GM19452 (cell line): ENCODE measurements around the gene RPS27A.
"Not testable (repeated sequence)": the region's sequence is repeated elsewhere in the genome, so short reads cannot be mapped to it uniquely, and the experiment has no call there.

Source experiments
- ATAC-seq: cut with Tn5 transposase; IDR thresholded peaks from one replicate; pipeline ENCODE4 v1.9.1; 2021; ENCODE audit not compliant: unreplicated experiment

The RPS27A gene

DNA sequence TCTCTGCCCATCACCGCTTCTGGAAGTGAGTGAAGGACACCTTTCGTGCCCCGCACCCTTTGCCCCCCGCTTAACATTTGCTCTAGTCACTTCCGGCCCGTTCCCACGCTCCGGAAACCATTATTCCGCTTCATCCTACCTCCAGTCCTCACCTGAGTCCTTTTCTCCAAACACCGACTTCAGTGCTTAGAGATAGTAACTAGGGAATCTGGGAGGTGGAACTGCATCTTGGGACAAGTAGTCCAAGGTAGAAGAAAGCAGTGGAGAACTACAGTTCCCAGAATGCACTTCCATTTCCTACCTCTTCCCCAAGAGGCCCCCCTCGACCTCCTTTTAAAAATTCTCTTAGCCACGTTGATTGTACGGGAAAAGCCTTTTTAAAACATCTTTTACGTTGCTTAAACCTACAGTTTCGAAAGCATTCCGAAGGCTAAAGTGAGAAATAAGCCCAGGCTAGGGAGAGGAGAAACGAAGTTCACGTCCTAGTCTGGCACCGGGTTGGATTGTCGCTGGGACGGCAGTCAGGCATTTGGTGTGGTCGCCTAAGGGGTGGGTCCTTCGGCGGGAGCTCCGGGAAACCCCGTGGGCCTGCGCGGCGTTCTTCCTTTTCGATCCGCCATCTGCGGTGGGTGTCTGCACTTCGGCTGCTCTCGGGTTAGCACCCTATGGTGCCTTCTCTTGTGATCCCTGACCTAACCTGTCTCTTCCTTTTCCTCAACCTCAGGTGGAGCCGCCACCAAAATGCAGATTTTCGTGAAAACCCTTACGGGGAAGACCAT lies at the start of gene RPS27A, which contains the start of gene CLHC1:
Gene RPS27A (plus strand): TSS at position 605 of the 779 bp plus-strand sequence. CDS start 137 bp downstream, at position 742.
Gene CLHC1 (minus strand): TSS at position 210 of the 779 bp plus-strand sequence. CDS start 9,882 bp downstream, outside the sequence.
- peak; percentile 90 for ATAC-seq

DNA sequence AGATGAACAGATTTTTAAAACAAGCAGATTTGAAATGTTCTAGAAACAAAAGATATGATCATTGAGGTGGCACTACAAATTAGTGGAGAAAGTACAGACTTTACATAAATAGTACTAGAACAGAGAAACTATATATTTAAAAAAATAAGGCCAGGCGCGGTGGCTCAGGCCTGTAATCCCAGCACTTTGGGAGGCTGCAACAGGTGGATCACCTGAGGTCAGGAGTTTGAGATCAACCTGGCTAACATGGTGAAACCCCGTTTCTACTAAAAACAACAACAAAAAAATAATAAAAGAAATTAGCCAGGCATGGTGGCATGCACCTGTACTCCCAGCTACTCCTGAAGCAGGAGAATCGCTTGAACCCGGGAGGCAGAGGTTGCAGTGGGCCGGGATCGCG lies 45.7 kb upstream of the RPS27A start:
- ATAC-seq: not testable (repeated sequence)

DNA sequence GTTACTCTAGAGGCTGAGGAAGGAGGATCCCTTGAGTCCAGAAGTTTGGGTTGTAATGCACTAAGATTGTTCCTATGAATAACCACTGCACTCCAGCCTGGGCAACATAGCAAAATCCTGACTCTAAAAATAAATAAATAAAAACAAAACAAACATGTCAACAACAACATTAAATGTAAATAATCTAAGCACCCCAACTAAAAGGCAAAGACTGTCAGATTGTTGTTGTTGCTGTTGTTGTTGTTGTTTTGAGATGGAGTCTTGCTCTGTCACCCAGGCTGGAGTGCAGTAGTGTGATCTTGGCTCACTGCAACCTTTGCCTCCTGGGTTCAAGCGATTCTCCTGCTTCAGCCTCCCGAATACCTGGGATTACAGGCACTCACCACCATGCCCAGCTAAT lies 40.6 kb upstream of the RPS27A start:
- ATAC-seq: not testable (repeated sequence)

DNA sequence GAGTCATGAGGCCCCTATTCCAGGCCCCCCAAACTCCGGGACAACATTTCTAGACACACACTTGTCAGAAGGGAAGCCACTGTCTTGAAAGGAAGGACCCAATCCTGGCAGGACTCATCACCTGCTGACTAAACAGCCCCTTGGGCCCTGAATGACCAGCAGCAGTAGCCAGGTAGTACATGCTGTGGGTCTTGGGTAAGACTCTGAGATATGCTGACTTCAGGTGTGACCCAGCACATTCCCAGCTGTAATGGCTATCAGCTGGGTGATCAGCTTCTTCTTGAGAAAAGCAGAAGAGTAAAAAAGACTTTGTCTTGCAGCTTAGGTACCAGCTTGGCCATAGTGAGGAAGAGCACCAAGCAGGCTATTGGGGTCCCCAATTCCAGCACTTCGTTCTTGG lies 36.0 kb upstream of the RPS27A start:
- ATAC-seq: no peak

DNA sequence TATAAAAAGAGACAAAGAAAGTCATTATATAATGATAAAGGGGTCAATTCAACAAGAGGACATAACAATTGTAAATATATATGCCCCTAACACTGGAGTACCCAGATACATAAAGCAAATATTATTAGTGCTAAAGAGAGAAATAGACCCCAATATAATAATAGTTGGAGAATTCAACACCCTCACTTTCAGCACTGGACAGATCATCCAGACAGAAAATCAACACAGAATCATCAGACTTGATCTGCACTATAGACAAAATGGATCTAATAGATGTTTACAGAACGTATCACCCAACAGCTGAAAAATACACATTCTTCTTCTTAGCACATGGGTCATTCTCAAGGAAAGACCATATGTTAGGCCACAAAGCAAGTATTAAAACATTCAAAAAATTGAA lies 32.1 kb upstream of the RPS27A start:
- no peak for ATAC-seq

DNA sequence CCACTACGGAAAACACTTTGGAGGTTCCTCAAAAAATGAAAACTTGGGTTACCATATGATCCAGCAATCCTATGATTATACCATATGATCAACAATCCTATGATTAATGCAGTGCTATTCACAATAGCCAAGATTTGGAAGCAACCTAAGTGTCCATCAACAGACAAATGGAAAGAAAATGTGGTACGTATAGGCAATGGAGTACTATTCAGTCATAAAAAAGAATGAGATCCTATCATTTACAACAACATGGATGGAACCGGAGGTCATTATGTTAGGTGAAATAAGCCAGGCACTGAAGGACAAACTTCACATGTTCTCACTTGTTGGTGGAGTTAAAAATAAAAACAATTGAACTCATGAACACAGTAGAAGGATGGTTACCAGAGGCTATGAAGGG lies 28.0 kb upstream of the RPS27A start:
- no peak for ATAC-seq

DNA sequence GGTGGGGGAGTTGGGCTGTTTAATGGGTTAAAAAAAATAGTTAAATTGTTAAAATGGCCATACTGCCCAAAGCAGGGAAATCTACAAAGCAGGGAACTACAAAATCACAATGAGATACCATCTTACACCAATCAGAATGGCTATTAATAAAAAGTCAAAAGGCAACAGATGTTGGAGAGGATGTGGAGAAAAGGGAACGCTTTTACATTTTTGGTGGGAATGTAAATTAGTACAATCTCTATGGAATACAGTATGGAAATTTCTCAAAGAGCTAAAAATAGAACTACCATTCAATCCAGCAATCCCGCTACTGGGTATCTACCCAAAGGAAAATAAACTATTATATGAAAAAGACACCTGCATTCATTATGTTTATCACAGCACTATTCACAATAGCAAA lies 27.5 kb upstream of the RPS27A start:
- no peak for ATAC-seq

DNA sequence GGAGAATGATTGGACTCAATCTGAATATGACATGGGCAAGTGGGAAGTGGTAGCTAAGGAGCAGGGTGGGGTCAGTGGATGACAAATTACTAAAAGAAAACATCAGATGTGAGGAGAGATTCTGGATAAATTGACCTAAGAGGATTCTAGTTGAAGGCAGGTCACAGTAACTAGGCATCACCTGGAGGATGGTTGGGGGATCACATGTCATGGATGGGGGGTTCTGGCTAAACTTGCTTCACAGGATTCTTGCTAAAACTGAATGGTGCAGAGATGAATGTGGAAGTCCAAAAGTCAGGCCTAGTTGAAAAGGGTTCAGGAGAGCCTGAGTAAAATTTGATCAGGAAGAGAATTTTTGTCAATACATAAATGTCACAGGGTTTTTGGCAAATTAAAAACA lies 18.7 kb upstream of the RPS27A start:
- ATAC-seq: no peak

DNA sequence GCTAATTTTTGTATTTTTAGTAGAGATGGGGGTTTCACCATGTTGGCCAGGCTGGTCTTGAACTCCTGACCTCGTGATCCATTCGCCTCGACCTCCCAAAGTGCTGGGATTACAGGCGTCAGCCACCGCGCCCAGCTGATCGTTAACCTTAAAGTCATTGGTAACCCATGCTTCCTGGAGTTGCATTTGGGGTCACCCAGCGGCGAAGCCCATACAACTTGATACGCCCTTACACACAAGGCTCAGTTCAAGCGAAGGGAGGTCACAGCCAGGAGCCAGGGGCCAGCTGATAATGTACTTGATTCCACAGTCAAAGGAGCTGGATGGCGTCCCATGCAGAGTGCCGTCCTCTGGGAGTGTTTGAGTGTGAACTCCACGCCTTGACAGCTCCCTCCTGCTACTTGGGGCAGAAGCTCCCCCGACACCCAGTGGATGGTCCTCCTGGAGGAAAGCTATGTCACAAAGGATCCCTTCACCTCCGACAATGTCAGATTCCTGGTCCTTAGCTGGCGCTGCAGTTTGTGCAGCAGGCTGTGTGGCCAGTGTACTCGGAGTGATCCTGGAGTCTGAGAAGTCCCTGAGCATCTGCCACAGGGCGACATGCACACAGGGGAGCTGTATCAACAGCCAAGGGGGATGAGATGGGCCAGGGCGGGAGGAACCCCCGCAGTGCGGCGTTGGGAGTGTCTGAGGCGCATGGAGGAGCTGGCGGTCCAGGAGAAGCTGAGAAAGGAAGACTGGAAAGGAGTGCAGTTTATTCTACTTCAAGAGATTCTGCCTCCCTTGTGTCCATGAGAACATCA lies 8.3 kb upstream of the RPS27A start:
- no peak for ATAC-seq

DNA sequence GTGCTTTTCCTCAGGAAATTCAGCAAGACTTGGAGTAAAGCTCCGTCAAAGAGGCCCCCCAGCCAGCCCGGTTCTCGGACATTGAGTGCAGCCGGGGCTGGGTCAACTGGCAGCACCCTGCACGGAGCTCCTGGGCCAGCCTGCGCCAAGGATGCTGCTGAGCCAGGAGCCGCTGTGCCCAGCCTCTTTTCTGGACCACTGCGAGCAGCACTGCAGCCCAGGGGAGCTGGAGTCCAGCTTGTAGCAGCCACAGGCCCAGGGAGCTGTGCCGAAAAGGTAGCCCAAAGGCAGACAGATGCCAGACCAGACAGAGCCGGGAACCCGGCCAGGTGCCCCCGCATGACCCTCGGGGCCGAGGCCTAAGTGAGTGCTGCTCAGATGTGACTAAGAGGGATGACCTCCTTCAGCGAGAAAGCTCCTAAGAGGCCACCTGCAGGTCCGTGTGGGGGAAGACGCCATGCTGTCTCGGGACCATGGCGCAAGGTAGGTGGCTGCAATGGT lies 7.7 kb upstream of the RPS27A start:
- no peak for ATAC-seq

DNA sequence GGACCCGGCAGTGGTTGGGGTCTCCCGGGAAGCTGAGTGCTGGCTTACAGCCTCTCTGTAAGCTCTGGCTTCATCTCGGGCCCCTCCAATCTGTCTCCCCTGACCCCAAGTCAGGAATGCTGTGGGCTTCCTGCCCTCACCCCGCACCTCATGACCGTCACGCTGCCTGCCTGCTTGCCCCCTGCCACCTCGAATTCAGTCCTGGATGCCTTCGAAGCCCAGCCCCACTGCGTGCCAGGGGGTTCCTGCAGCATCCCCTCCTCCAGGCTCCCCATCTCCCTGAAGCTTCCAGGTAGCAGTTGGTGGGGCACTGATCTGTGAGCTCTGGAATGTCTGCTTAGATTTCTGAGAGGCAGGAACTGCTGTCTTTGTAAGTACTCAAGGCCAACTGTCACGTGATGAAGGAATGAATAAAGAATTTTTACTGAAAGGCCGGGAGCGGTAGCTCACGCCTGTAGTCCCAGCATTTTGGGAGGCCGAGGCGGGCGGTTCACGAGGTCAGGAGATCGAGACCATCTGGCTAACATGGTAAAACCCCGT lies 6.9 kb upstream of the RPS27A start:
- ATAC-seq: no peak

DNA sequence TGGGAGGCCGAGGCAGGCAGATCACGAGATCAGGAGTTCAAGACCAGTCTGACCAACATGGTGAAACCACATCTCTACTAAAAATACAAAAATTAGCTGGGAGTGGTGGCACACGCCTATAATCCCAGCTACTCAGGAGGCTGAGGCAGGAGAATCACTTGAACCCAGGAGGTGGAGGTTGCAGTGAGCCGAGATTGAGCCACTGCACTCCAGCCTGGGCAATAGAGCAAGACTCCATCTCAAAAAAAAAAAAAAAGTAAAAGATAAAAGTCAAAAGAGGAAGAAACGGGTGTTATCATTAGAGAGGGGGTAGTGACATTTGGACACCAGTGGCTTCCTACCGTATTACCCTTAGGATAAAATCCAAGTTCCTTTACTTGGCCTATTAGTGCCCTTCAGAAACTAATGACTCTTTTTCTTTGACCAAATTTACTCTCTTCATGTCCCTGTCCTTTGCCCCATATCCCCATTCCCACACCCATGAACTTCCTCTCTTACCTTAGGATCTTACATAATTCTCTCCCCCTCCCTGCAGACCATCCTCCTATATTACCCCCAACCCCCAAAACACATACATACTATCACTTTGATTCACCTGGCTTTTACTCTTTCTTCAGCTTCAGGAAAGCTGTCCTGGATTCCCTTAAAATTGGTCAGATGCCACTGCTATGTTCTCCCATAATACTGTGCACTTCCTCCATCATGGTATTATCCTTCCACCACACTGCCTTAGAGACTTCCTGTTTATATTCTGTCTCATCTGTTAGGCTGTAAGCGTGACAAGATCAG lies 4.9 kb upstream of the RPS27A start:
- ATAC-seq: not testable (repeated sequence)

DNA sequence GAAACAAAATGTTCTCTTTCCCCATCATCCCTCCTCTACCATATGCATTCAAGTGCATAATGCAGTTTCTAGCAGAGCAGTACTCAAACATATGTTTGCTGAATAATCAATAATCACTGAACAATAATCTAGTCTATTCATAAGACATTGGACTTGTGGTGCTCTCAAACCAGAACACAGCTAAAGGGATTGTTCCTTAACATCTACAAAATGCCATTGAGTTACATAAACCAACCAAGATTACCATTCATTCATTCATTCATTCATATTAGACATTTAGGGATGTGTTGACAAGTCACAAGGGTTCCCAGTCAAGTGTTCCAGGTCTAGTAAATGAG lies 4.3 kb upstream of the RPS27A start:
- ATAC-seq: no peak

DNA sequence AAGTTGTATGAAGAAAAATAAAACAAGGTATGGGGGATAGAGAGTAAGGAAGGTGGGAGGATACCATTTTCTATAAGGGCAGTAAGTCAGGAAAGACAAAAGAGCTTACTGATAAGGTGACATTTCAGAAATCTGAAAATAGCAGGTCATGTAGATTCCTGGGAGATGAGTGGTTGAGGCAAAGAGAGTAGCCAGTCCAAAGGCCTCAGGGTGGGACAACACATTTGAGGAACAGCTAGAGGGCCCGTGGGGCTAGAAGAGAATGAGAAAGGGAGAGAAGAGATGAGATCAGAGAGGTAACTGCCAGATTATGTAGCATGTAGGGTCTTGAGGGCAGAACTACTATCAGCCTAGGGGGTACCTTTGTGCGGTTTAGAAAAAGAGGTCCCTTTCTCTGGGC lies 3.3 kb upstream of the RPS27A start:
- no peak for ATAC-seq

DNA sequence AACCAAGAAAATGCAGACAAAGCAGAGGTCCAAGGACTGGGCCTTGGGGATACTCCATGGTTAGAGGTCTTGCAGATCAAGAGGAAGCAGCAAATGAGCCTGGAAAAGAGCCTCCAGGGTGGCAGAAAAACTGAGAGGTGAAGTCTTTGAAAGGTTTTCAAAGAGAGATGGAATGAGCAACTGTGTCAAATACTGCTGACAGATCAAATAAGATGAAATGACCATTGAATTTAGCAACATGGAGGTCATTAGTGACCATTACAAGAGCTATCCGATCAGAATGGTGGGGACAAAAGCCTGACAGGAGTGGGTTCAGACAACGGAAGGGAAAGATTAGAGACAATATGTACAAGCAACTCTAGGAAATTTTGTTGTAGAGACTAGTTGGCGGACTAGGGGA lies 1.9 kb upstream of the RPS27A start:
- no peak for ATAC-seq

DNA sequence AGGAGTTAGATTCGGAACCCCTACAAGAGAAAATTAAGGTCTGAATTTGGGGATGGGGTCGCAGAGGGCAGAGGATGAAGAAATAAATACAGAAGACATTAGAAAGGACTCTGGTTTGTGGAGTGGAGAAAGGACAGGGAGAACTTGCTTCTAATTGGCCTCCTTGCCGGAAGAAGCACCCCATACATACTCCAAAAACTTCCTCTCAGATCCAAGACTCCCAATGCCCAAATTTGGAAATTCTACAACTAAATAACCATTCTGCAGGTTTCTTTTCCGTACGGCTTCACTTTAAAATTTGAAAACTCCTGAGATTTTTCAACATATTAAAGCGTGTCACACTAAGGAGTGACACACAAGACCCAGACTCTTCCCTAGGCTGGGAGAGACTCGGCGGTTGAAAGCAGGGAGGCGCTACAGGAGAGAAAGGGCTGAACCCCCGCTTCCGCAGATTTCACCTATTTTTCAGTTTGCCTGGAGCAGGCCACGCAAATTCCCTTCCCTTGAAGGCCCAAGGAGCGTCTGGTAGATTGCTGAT lies 873 bp upstream of the RPS27A start:
- no peak for ATAC-seq

DNA sequence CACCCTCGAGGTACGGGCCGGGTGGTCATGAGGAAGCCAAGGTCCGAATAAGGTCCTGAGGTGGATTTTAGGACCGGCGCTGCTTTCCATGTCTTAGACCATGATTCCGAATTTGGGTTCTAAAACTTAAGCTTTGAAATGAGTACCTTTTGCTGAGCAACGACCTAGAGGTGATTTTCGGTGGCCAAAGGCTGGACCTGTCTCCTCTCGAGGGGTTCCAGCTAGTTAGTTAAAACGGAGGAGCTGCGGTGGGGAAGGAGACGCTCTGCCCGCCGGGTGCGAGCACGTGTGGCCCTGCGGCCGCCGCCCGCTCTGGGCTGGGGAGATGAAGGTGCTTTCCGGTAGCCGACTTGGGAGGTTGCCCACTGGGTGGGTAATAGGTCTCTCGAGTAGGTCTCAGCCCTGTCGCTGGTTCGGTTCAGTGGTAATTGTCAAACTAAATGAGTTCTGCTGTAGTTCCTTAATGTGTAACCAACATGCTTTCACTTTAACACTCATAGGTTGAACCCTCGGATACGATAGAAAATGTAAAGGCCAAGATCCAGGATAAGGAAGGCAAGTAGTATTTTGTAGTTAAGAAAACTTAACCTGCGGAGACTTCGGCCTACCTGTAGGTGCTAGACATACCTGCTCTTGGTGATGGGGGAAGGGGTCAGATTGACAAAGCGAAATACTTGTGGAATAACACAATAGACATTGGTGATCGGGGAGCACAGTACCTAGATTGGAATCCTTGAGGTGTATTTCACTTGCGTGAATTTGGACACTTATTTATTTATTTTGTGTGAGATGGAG lies 572 bp downstream of the RPS27A start:
- ATAC-seq: peak; percentile 33

DNA sequence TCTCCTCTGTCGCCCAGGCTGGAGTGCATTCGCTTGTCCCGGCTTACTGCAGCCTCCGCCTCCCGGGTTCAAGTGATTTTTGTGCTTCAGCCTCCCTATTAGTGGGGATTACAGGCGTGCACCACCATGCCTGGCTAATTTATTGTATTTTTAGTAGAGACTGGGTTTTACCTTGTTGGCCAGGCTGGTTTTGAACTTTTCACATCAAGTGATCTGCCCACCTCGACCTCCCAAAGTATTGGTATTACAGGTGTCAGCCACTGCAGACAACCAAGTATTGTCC lies 1.1 kb downstream of the RPS27A start:
- no peak for ATAC-seq

DNA sequence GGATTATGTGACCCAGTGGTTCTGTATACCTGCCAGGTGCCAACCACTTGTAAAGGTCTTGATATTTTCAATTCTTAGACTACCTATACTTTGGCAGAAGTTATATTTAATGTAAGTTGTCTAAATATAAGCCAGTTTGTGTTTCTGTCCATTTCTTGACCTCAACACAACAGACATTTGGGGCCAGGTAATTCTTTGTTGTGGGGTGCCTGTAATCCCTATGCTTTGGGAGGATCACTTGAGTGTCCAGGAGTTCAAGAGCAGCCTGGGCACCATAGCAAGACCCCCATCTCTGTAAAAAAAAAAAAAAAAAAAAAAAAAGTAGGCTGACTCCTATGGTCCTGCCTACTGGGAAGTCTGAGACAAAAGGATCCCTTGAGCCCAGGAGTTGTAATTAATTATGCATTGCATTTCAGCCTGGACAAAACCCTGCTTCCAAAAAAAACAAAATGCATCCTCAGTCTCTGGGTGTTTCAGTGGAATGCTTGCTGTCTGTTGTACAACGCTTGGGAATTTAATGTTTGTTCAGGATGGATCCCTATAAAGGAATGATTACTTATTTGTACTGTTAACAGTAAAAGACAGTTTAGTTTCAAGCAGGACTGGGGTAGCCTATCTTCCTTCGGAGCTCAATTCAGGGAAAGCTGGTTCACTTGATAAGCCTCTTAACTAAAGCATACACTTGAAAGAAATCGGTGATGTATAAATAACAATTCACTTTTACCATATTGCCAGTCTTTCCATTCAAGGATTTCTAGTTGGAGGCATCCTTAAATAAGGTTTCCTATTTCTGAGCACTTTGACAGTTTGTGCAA lies 3.4 kb downstream of the RPS27A start:
- no peak for ATAC-seq
